A549 (cell line): ENCODE data around the gene DACT2. TPM values are rescaled to one million over a fixed set of nuclear protein-coding genes. Genes with fewer than 3 reads are reported as not detected.

ENCODE experiments used
- ATAC-seq, 2 experiments: fragments of 200-7000 bp in 1 of 2; fragments of >200 bp in 1 of 2; cut with Nextera tagmentation in 1 of 2; cut with Tn5 transposase in 1 of 2; 3 replicates each; pipeline versions ENCODE4 v1.8.0 to v1.9.1; 2018 to 2020; ENCODE audit warnings: mild to moderate bottlenecking in 1 of 2, moderate library complexity in 1 of 2
- CTCF ChIA-PET: fragments of 300-600 bp; sonication (Branson Sonifier 250); formaldehyde crosslinking; extraction: SDS; loops from one replicate; lab custom pipeline; 2021; ENCODE audit warnings: antibody characterized with exemption, inconsistent platforms; lab: Yijun Ruan, JAX
- POLR2A ChIA-PET: fragments of 350-600 bp; formaldehyde crosslinking; extraction: SDS; loops from one replicate; lab custom pipeline; 2021; ENCODE audit warnings: antibody characterized with exemption, inconsistent platforms; lab: Yijun Ruan, JAX
- DNase-seq, 2 experiments: peaks; one replicate each; pipeline versions ENCODE4 v3.0.0 to v3.0.0-alpha.2; 2011 to 2016; ENCODE audit warnings: low read depth in 1 of 2, low spot score in 1 of 2
- FAIRE-seq: peaks from 2 replicates; lab custom pipeline; 2011; peaks lifted over from hg19 to GRCh38; lab: Jason Lieb, UNC
- H3K27ac ChIP-seq, 2 experiments: fragments of >200 bp; sonication (Bioruptor Twin); formaldehyde crosslinking; 3 replicates each; pipeline ENCODE4 v1.5.1; 2016 to 2017
- H3K4me1 ChIP-seq: fragments of >200 bp; sonication (Bioruptor Twin); formaldehyde crosslinking; 3 replicates; pipeline ENCODE4 v1.6.1; 2016
- H3K4me2 ChIP-seq: fragments of >200 bp; sonication (Bioruptor Twin); formaldehyde crosslinking; 3 replicates; pipeline ENCODE4 v1.6.1; 2016
- H3K4me3 ChIP-seq: fragments of >200 bp; sonication (Bioruptor Twin); formaldehyde crosslinking; 3 replicates; pipeline ENCODE4 v1.5.1; 2016
- H3K9me3 ChIP-seq: fragments of >200 bp; sonication (Bioruptor Twin); formaldehyde crosslinking; 3 replicates; pipeline ENCODE4 v1.6.1; 2016
- BHLHE40 ChIP-seq: IDR thresholded peaks from 2 replicates; pipeline ENCODE4 v1.6.1; 2012; ENCODE audit warnings: low read depth, low read length, inconsistent platforms
- CBX2 ChIP-seq: fragments of 200-600 bp; sonication (generic); IDR thresholded peaks from 2 replicates; pipeline ENCODE4 v1.6.1; 2016; ENCODE audit warnings: low read depth, mild to moderate bottlenecking, borderline replicate concordance
- CBX8 ChIP-seq: fragments of 200-600 bp; sonication (generic); IDR thresholded peaks from 2 replicates; pipeline ENCODE4 v1.6.1; 2016
- CEBPB ChIP-seq, 2 experiments: fragments of >200 bp in 1 of 2; sonication (Bioruptor Twin) in 1 of 2; formaldehyde crosslinking in 1 of 2; IDR thresholded peaks; 2 replicates each; pipeline ENCODE4 v1.6.1; 2012 to 2016
- CTCF ChIP-seq: fragments of >200 bp; sonication (Bioruptor Twin); formaldehyde crosslinking; IDR thresholded peaks from 3 replicates; pipeline ENCODE4 v1.5.1; 2016
- EP300 ChIP-seq, 2 experiments: fragments of >200 bp; sonication (Bioruptor Twin); formaldehyde crosslinking; IDR thresholded peaks; 2 replicates in 1 of 2; 3 replicates in 1 of 2; pipeline ENCODE4 v1.6.1; 2016 to 2017
- FOXS1 ChIP-seq: fragments of 250-450 bp; sonication (Bioruptor Pico); IDR thresholded peaks from 2 replicates; pipeline ENCODE4 v1.5.0; 2020; ENCODE audit warnings: mild to moderate bottlenecking, moderate library complexity
- HDAC2 ChIP-seq: fragments of 200-600 bp; sonication (generic); IDR thresholded peaks from 2 replicates; pipeline ENCODE4 v1.6.1; 2016
- HEYL ChIP-seq: fragments of 250-450 bp; sonication (Bioruptor Pico); IDR thresholded peaks from 2 replicates; pipeline ENCODE4 v1.8.0; 2021; ENCODE audit warnings: mild to moderate bottlenecking, moderate library complexity
- HOXB5 ChIP-seq: fragments of 250-450 bp; sonication (Bioruptor Pico); IDR thresholded peaks from 2 replicates; pipeline ENCODE4 v1.5.0; 2020; ENCODE audit warnings: mild to moderate bottlenecking, moderate library complexity
- JUN ChIP-seq, 2 experiments: fragments of >200 bp; sonication (Bioruptor Twin); formaldehyde crosslinking; IDR thresholded peaks; 2 replicates in 1 of 2; 3 replicates in 1 of 2; pipeline ENCODE4 v1.6.1; 2016 to 2017
- KDM1A ChIP-seq: fragments of 200-600 bp; sonication (generic); IDR thresholded peaks from 2 replicates; pipeline ENCODE4 v1.6.1; 2016; ENCODE audit warnings: low read depth, mild to moderate bottlenecking
- MYC ChIP-seq: IDR thresholded peaks from 2 replicates; pipeline ENCODE4 v1.6.1; 2012; ENCODE audit warnings: mild to moderate bottlenecking, inconsistent platforms, low read length, improper control_type of control experiment, borderline replicate concordance
- NR3C1 ChIP-seq: fragments of >200 bp; sonication (Bioruptor Twin); formaldehyde crosslinking; IDR thresholded peaks from 3 replicates; pipeline ENCODE4 v1.6.1; 2017
- PHF8 ChIP-seq: fragments of 200-600 bp; sonication (generic); IDR thresholded peaks from 2 replicates; pipeline ENCODE4 v1.6.1; 2016; ENCODE audit warnings: low read depth, mild to moderate bottlenecking, antibody characterized with exemption, moderate library complexity, borderline replicate concordance
- POLR2A ChIP-seq: IDR thresholded peaks from 2 replicates; pipeline ENCODE4 v1.6.1; 2012; ENCODE audit warnings: mild to moderate bottlenecking, low read length
- POLR2AphosphoS2 ChIP-seq: conservative IDR thresholded peaks from 2 replicates; pipeline ENCODE4 v1.6.1; 2012; ENCODE audit warnings: low read length, improper control_type of control experiment, inconsistent platforms
- RAD21 ChIP-seq, 2 experiments: fragments of >200 bp in 1 of 2; sonication (Bioruptor Twin) in 1 of 2; formaldehyde crosslinking in 1 of 2; IDR thresholded peaks in 1 of 2; conservative IDR thresholded peaks in 1 of 2; 2 replicates in 1 of 2; 3 replicates in 1 of 2; pipeline ENCODE4 v1.6.1; 2012 to 2018; ENCODE audit warnings: inconsistent platforms in 1 of 2
- RARB ChIP-seq: fragments of 250-450 bp; sonication (Bioruptor Pico); IDR thresholded peaks from 2 replicates; pipeline ENCODE4 v1.8.0; 2021; ENCODE audit warnings: mild to moderate bottlenecking, moderate library complexity
- TFCP2L1 ChIP-seq: fragments of 250-450 bp; sonication (Bioruptor Pico); IDR thresholded peaks from 2 replicates; pipeline ENCODE4 v1.5.0; 2021; ENCODE audit warnings: mild to moderate bottlenecking
- ZC3H11A ChIP-seq: fragments of 450-650 bp; IDR thresholded peaks from 2 replicates; pipeline ENCODE4 v1.6.1; 2014; ENCODE audit warnings: antibody characterized with exemption, mild to moderate bottlenecking
- ZFP36 ChIP-seq: fragments of 450-650 bp; IDR thresholded peaks from 2 replicates; pipeline ENCODE4 v1.6.1; 2014; ENCODE audit warnings: borderline replicate concordance; ENCODE audit not compliant: partially characterized antibody
- WGBS: methylation state at CpG from one replicate; pipeline ENCODE4 v1.1.6; 2017; ENCODE audit errors: missing lambda C conversion rate; 5-methylcytosine and 5-hydroxymethylcytosine counted together
- polyA plus RNA-seq, 4 experiments: library from polyadenylated mRNA; depleted of rRNA in 3 of 4; stranded (reverse); fragments of >200 nt; fragmentation: RNase III in 1 of 4; extraction: RNeasy Plus Mini Kit Qiagen cat#74134 plus additional on column Dnase treatment in 1 of 4; gene quantifications; 2 replicates in 3 of 4; 3 replicates in 1 of 4; pipeline ENCODE4 v1.2.3, GENCODE V29; 2011 to 2017
- TF ChIP-seq, protein P1 (sequence below): fragments of 450-650 bp; IDR thresholded peaks from 2 replicates; pipeline ENCODE4 v1.6.1; 2014; ENCODE audit warnings: antibody characterized with exemption
- TF ChIP-seq, protein P2 (sequence below): fragments of 250-450 bp; sonication (Bioruptor Pico); IDR thresholded peaks from 2 replicates; pipeline ENCODE4 v1.5.0; 2021; ENCODE audit warnings: mild to moderate bottlenecking, moderate library complexity, borderline replicate concordance
- TF ChIP-seq, protein P3 (sequence below): fragments of >200 bp; sonication (Bioruptor Twin); formaldehyde crosslinking; IDR thresholded peaks from 2 replicates; pipeline ENCODE4 v1.6.1; 2016

Gene DACT2
- polyA plus RNA-seq, 2 of the 4 experiments (the other 2 are of a cell fraction) = 0.63 to 1.5 TPM

DNA sequence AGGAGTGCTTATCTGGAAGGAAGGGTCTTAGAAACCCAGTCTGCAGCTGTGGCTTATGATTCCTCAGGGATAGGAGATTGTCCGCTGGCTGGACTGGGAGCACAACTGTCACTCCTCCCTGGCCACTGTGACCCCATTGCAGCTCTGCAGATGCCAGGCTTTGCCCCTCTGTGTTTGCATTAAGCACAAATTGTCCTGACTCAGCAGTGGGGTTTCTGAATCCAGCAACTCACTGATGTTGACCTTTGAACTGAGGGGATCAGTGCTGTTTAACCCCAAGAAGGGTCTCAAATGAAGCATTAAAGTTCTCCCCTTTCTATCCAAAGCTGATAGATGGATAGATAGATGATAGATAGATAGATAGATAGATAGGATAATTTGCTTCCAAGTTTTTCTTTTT is 29.5 kb downstream of the DACT2 start:
- no peak for FAIRE-seq
- TF ChIP-seq, protein P1, sequence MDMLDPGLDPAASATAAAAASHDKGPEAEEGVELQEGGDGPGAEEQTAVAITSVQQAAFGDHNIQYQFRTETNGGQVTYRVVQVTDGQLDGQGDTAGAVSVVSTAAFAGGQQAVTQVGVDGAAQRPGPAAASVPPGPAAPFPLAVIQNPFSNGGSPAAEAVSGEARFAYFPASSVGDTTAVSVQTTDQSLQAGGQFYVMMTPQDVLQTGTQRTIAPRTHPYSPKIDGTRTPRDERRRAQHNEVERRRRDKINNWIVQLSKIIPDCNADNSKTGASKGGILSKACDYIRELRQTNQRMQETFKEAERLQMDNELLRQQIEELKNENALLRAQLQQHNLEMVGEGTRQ = no peak
- TF ChIP-seq FOXS1 (CRISPR knock-in tag) (no peak), RARB (CRISPR knock-in tag) (no peak), HEYL (CRISPR knock-in tag) (no peak), EP300 (IDR thresholded peaks at IDR 0.05) (no peak), TFCP2L1 (CRISPR knock-in tag) (no peak), RAD21 (conservative IDR thresholded peaks at IDR 0.05 in 1 of 2, IDR thresholded peaks at IDR 0.05 in 1 of 2) (no peak)
- TF ChIP-seq, protein P2, sequence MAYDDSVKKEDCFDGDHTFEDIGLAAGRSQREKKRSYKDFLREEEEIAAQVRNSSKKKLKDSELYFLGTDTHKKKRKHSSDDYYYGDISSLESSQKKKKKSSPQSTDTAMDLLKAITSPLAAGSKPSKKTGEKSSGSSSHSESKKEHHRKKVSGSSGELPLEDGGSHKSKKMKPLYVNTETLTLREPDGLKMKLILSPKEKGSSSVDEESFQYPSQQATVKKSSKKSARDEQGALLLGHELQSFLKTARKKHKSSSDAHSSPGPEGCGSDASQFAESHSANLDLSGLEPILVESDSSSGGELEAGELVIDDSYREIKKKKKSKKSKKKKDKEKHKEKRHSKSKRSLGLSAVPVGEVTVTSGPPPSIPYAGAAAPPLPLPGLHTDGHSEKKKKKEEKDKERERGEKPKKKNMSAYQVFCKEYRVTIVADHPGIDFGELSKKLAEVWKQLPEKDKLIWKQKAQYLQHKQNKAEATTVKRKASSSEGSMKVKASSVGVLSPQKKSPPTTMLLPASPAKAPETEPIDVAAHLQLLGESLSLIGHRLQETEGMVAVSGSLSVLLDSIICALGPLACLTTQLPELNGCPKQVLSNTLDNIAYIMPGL (CRISPR knock-in tag) = no peak

DNA sequence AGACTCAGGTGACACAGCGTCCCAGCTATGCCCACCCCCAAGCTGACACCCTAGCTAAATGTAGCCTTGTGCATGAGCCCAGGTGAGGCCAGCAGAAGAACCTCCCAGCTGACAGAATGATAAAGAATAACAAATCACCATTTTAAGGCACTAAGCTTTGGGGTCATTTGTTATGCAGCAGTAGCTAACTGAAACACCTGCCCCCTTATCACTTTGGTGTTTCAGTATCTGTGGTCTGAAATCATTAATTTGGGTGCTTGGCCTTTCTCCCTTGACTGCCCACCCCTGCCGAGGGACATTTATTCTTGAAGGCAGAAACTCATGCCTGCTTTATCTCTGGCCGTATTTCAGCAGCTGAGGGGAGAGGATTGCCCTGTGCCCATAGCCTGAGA is 30.0 kb downstream of the DACT2 start:
- H3K4me3 ChIP-seq = no peak overlapping the region
- no peaks in the 10 kb centered on the region for H3K4me1 ChIP-seq
- WGBS = 83% methylated on average over 3 of the region's 3 CpGs
- DNase-seq (no peak), FAIRE-seq (no peak), ATAC-seq (no peak)
- H3K27ac ChIP-seq = no peak overlapping the region
- no peaks in the 10 kb centered on the region for H3K9me3 ChIP-seq
- TF ChIP-seq EP300 (IDR thresholded peaks at IDR 0.05) (no peak), CEBPB (IDR thresholded peaks at IDR 0.05) (no peak), ZFP36 (no peak), CBX8 (no peak), NR3C1 (no peak), ZC3H11A (no peak), JUN (IDR thresholded peaks at IDR 0.05) (no peak), MYC (no peak), POLR2AphosphoS2 (no peak), CTCF (no peak), HOXB5 (no peak), BHLHE40 (no peak), POLR2A (no peak), KDM1A (no peak), CBX2 (no peak), HDAC2 (no peak), PHF8 (no peak), RAD21 (conservative IDR thresholded peaks at IDR 0.05 in 1 of 2, IDR thresholded peaks at IDR 0.05 in 1 of 2) (no peak)
- TF ChIP-seq, protein P1 = no peak
- TF ChIP-seq, protein P3, sequence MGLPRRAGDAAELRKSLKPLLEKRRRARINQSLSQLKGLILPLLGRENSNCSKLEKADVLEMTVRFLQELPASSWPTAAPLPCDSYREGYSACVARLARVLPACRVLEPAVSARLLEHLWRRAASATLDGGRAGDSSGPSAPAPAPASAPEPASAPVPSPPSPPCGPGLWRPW = no peak
- CTCF ChIA-PET = no interaction called here
- POLR2A ChIA-PET = no interaction called here
- H3K4me2 ChIP-seq = no peak overlapping the region

More for the DNA sequence above, 29.5 kb downstream of the DACT2 start:
- POLR2A ChIA-PET = no interaction called here
- Histone ChIP-seq H3K4me3 (no peak overlapping the region), H3K27ac (no peak overlapping the region), H3K9me3 (no peaks in the 10 kb centered on the region), H3K4me2 (no peak overlapping the region), H3K4me1 (no peaks in the 10 kb centered on the region)
- ATAC-seq = no peak
- DNase-seq = no peak
- WGBS = no CpG with 5 or more reads among the region's 1 CpG
- CTCF ChIA-PET = no interaction called here
